GM19099 (cell line): ENCODE results near the gene UFSP2.
A peak's percentile ranks its signal among the peaks of the same experiment; 100 is the strongest.

Experiments used
- POLR2A ChIP-seq: IDR thresholded peaks from 3 replicates; pipeline ENCODE4 v1.6.1; 2011; ENCODE audit warnings: low read depth; ENCODE audit not compliant: insufficient read length; ENCODE audit errors: extremely low read depth

Gene UFSP2, protein sequence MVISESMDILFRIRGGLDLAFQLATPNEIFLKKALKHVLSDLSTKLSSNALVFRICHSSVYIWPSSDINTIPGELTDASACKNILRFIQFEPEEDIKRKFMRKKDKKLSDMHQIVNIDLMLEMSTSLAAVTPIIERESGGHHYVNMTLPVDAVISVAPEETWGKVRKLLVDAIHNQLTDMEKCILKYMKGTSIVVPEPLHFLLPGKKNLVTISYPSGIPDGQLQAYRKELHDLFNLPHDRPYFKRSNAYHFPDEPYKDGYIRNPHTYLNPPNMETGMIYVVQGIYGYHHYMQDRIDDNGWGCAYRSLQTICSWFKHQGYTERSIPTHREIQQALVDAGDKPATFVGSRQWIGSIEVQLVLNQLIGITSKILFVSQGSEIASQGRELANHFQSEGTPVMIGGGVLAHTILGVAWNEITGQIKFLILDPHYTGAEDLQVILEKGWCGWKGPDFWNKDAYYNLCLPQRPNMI

DNA sequence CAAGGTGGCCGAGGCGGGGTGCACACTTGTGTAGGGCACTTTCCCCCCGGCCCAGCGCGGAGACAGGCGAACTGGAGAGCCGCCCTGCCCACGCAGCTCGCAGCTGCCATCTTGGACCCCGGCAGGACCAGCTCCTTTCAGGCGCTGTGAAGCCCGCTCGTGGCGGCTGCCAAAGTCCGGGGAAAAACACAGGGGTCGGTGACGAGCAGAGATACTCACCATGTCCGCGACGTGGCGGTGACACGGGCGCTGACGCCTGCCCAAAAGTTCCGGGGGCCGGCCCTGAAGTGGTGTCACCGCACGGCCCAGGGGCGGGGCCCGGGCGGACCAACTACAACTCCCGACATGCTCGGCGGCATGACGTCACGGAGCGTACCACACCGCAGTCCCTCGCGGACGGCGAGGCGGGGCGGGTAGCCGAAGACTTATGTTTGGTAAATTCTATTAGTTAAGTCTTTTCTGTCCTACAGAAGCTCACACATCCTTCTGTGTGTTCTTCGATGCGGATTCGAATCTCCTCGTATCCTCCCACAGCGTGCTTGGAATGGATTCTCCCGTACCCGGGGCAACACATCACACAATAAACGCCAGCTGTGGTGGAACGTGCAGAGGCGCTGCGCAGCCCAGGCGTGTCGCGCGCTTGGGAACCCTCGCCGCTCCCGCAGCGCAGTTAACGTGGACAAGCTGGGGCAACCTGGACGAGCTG is at the start of gene UFSP2:
Gene UFSP2, minus strand, starts transcription at position 318 of the 706 bp plus-strand sequence. Its CDS starts 96 bp downstream, at position 222.
- TF ChIP-seq POLR2A, result peak; percentile 83

DNA sequence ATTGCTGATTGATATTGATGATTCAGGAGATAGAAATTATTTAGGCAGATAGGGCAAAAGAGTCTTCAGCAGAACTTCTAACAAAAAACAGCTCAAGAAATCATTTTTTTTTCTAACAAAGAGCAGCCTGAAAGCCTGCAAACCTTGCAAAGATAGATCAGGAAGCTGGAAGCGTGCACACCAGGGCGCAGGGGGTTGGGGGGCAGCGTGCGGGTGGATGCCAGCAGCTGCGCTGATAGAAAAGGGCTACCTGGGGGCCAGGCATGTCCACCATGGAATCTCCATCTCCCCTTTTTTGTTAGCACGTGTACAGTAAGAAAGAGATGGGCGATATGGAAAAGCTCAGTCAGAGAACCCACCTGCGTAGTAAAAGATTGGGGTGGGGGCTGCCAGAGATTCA is 47.5 kb upstream of the UFSP2 start:
- no peak for TF ChIP-seq POLR2A

DNA sequence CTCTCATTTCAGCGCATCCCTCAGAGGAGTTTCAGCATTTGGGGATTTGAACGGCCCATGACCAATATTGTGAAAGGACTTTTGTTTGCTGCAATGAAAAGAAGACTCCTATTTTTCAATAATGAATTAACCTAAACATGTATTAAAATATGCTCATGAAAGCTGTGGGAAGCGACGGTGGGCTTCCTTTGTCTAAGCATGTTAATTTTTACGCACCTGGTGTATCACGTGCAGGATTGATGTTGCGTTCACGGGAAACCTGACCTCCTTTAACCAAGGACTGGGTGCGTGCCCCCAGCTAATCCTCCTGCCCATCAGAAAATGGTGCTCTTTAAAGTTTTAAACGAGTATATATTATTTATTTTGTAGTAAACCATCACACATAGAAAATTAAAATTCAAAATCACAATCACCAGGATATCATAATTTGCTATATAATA is 46.4 kb upstream of the UFSP2 start:
- no peak for TF ChIP-seq POLR2A

DNA sequence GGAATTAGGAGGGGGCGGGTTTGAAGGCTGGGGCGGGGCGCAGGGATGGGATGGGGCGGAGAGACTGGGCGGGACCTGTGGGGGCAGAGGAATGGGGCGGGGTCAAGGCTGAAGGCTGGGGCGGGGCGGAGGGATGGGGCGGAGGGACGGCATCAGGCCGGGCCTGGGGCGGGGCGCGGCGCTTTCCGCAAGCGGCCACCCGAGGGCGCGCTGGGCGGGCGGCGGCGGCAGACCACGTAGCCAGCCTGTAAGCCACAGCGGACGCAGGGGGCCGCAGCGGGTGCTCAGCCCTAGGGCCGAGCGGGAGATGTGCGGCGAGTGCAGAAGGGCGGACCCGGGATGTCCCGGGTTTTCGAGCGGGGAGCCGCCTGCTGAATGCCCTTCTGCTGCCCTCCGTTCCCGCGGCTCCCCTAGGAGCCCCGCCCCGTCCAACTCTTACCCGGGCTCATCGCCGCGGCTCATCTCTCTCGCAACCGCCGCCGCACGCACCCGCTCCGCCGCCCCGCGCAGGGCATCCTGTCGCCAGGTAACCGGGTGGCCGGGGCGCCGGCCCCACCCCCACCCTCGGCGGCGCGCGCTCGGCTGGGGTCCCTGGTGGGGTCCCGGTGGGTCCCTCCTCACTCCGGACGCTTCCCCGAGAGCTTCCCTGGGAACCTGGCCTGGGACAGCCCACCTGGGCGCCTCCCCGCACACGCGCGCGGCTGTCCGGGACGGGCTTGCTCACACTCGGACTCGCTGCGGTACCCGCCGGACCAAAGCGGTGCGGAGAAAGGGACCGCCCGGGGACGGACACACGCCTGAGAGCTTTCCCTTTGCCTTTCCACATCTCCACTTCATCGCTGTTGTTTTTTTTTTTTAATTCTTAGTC is 45.7 kb upstream of the UFSP2 start, which contains the start of gene CCDC110:
Gene CCDC110, minus strand, starts transcription at position 499 of the 868 bp plus-strand sequence. Its CDS starts 50 bp downstream, at position 449.
- no peak for TF ChIP-seq POLR2A

DNA sequence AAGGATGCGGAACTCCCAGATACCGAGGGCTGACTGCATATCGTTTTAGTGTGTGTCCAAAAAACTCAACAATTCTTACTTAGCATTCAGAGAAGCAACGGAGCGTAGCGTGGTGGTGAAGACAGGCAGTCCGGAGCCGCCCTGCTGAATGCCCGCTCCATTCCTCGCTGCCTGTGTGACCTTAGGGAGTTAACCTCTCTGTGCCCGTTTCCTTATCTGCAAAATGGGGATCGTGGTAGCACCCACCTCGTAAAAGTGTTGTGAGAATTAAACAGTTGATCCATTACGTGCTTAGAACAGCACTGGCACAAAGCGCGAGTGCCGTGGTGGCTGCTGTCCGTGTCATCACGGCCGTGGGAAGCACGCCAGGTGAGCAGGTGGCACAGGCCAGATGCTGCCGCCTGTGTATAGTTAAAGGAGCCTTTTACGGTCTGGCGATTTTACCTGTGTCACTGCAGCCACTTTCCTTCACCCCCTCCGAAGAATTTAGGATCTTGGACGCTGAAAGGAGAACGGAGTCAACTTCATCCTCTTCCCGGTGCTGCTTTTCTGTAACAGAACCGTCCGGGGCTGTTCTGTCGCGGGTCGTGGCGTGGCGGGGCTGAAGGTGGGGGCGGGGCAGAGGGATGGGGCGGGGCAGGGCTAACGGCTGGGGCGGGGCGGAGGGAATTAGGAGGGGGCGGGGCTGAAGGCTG is 44.9 kb upstream of the UFSP2 start:
- no peak for TF ChIP-seq POLR2A

DNA sequence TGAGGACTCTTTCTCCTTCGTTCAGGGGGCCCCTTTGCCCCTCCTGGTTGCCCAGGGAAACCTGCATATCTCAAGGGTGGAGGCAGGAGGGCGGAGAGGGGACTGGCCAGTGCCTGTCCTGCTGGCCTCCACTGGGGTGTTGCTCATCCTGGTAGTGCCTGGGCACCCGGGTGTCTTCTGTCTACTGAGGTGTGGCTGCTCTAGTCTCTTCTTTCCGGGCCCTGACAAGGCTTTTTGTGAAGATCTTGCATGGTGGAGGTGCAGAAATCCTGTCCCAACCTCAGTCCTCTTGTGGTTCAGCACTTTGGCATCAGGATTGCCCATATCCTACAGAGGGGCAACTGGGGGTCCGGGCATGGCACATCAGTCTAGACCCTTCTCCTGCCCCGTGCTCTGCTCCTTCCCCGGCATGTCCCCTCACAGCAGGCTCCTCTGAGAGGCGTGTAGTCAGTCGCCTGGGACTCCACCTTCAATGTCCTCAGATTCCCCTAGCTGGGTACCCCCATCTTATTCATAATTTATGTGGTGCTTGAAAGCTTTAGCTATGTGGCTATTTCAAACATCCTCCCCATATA is 43.9 kb upstream of the UFSP2 start:
- TF ChIP-seq POLR2A, result no peak

DNA sequence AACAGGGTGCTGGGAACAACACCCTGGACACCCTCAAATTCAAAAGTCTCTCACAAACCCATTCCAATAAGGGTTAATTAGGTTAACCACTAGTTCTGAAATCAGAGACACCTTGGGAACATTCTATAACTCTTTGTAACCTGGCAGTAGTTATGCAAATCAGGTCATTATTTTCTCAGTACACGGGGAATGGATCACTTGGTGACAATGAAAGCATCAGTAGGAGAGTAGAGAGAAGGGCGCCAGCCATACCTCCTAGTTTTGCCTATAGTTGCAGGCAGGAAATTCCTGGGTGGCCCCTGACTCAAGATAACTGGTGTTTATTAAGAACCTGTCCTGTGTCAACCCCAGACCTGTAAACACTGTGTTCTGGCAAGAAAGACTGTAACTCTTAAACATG is 43.2 kb upstream of the UFSP2 start:
- TF ChIP-seq POLR2A, result no peak

DNA sequence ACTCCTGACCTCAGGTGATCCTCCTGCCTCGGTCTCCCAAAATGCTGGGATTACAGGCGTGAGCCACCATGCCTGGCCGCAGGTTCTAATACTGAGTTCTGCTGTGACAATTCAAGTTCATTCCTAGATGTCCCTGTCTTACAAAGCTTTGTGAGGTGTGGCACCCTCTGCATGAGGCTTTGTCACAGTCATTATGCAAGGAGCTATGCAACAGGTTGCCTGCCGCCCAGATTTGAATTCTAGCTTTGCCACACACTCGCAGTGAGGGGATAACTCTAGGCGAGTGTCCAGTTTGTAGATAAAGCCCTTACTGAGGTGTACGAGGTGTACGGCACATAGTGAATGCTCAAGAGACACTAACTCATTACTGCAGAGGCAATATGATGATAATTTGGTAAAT is 42.2 kb upstream of the UFSP2 start:
- TF ChIP-seq POLR2A, result no peak

DNA sequence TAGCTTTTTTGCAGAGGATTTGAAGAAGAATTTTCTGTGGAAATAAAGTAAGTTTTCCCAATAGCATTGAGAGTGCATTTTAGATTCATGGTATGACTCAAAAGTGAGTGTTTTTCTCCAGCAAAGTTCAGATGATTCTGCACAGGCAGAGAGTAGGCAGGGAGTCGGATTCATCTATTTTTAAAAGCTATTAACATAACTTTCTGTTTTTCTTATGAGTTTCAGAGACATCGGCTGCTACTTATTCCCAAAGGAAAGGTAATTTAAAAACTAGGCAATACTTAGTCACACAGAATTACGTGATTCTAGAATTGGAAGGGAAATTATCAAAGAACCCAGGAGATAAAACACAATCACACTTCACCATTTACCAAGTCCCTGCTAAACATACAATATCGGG is 41.3 kb upstream of the UFSP2 start:
- TF ChIP-seq POLR2A, result no peak

DNA sequence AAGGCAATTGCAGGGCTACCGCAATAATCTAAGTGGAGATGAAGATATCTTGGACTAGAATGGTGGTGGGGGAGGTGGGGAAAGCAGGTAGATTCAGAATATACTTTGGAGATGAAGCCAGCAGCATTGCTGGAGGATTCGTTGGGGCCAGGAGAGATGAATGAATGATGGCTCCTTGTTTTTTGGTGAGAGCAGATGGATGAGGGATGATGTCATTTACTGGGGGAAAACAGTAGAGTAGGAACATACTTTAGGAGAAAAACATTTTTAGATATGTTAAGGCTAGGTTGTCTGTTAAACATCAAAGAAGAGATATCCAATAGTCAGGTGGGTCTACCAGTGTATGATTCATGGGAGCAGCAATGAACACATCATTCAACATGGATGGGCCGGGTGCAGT is 39.9 kb upstream of the UFSP2 start:
- TF ChIP-seq POLR2A, result no peak

DNA sequence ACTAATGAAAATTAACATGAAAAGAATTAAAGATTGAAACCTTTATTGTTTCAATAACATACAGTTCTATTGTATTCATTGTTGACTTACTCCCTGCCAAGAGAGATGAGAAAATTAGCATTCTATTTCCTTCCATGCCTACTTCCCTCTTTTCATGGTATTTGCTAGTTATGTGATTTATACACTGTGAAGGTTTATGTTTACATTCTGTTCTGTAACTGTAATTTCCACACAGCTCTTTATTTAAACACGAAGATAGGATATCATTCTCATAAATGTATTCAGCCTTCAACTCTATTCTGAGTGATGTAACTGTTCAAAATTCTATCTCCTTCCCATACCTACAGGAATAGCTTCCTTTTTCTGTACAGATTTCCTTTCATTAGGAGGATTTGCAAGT is 39.1 kb upstream of the UFSP2 start:
- no peak for TF ChIP-seq POLR2A

DNA sequence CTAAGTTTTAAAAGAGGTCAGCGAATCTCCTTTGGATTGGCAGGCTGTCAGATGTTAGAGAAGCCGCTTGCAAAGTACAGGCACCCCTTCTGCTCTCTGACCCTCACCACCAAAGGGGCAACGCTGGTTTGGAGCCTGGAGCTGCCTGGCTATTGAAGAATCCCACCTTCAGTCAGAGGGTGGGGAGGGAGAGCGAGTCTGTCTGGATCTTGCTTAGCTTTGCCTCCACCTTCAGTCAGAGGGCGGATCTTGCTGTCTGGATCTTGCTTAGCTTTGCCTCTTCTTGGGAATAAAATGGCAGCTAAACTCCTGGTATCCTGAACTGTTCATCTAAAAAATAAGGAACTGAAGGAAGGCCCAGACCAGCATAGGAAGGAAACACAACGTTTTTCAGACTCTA is 38.4 kb upstream of the UFSP2 start:
- TF ChIP-seq POLR2A, result no peak

DNA sequence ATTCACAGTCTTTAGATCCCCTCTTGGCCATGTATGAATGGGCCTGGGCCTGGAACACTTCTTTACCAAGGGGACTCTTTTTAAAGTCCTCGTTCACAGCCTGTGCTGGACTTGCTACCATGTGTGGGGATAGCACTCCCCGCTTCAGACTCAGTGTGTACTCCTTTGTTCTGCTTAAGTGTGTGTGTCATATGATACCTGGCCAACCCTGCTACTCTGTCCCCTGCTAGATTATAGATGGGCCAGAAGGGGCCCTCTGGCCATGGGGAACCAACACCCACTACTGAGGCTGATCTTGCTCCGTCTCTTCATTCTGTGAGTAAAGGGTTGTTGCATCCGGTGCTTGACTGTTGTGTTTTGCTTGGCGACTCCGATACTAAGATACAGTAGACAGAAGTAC is 37.8 kb upstream of the UFSP2 start:
- TF ChIP-seq POLR2A, result no peak

DNA sequence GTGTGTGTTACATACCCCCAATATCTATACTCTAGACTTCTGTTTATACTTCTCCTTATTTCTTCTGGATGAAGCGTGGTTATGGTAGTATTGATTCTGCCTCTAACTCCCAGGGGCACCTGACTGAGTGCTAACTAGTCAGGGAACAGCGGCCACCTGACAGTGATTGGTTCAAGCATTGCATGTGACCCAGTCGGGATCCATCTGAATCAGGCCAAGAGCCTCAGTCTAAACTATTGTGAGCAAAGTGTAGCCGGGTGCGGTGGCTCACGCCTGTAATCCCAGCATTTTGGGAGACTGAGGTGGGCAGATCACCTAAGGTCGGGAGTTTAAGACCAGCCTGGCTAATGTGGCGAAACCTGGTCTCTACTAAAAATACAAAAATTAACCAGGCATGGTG is 35.8 kb upstream of the UFSP2 start:
- TF ChIP-seq POLR2A, result no peak

DNA sequence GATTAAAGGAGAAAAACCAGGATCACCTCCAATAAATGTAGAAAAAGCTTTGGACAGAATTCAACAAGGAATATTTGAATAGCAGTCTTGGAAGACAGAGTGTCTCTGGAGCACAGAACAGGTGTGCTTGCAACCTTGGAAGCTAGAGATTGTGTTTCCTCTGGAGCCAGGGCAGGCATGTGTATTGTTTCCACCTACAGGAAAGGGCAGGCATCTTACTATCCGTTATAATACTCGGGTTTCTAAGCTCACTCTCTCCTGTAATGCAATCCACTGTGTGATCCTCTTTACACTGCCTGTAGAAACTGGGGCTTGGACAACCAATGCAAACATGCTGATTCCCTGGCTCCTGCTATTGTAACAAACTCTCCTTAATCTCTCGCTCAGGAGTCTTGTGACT is 31.4 kb upstream of the UFSP2 start:
- TF ChIP-seq POLR2A, result no peak

DNA sequence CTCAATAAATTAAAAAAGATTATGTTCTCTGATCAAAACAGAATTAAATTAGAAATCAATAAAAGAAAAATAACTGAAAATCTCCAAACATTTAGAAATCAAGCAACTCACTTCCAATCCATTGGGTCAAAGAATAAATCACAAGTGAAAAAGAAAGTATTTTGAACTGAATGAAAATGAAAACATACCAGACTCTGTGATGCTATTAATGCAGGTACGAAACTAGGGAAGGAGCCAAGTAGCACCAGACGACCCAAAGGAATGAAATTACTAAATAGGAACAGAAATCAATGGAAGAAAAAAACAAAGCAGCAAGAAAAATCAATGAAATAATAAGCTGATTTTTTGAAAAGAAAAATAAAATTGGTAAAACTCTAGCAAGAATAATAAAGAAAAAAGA is 30.4 kb upstream of the UFSP2 start:
- TF ChIP-seq POLR2A, result no peak
